OCI-LY1 (cell line): ENCODE results near the gene ADAD2.

Experiments used
- H2AFZ ChIP-seq: fragments of 200-600 bp; sonication (generic), shearing (Covaris generic); 2 replicates; pipeline ENCODE4 v1.6.0; 2014; ENCODE audit warnings: antibody characterized with exemption, mild to moderate bottlenecking, low read length
- H3F3A ChIP-seq: fragments of 200-600 bp; sonication (generic), shearing (Covaris generic); 2 replicates; pipeline ENCODE4 v1.6.0; 2014; ENCODE audit warnings: mild to moderate bottlenecking, antibody characterized with exemption, low read length, moderate library complexity; ENCODE audit not compliant: insufficient read depth
- H3K27ac ChIP-seq: fragments of 200-600 bp; sonication (generic); 2 replicates; pipeline ENCODE4 v1.5.1; 2014; ENCODE audit warnings: low read length, mixed run types, mild to moderate bottlenecking, low read depth; ENCODE audit not compliant: poor library complexity, severe bottlenecking
- H3K27me3 ChIP-seq: fragments of 200-600 bp; sonication (generic); 2 replicates; pipeline ENCODE4 v1.6.0; 2014; ENCODE audit warnings: antibody characterized with exemption, mild to moderate bottlenecking, low read length, moderate library complexity; ENCODE audit not compliant: insufficient read depth
- H3K36me3 ChIP-seq: fragments of 200-600 bp; sonication (generic); 2 replicates; pipeline ENCODE4 v1.6.1; 2014; ENCODE audit warnings: mild to moderate bottlenecking, antibody characterized with exemption, low read length, moderate library complexity, mixed read lengths; ENCODE audit not compliant: insufficient read depth
- H3K4me1 ChIP-seq: fragments of 200-600 bp; sonication (generic); 2 replicates; pipeline ENCODE4 v1.5.1; 2014; ENCODE audit warnings: mild to moderate bottlenecking, low read length, moderate library complexity; ENCODE audit not compliant: insufficient read depth, severe bottlenecking
- H3K4me2 ChIP-seq: fragments of 200-600 bp; sonication (generic), shearing (Covaris generic); 2 replicates; pipeline ENCODE4 v1.6.1; 2014; ENCODE audit warnings: low read length
- H3K4me3 ChIP-seq: fragments of 200-600 bp; sonication (generic); 2 replicates; pipeline ENCODE4 v1.5.1; 2014; ENCODE audit warnings: low read length, low read depth, mild to moderate bottlenecking, mixed read lengths; ENCODE audit not compliant: poor library complexity, severe bottlenecking
- H3K79me2 ChIP-seq: fragments of 200-600 bp; shearing (Covaris generic); 2 replicates; pipeline ENCODE4 v1.6.1; 2016; ENCODE audit warnings: mixed run types, low read length, mixed read lengths; ENCODE audit not compliant: insufficient read depth
- H3K9ac ChIP-seq: fragments of 200-600 bp; sonication (generic), shearing (Covaris generic); 2 replicates; pipeline ENCODE4 v1.6.1; 2014; ENCODE audit warnings: mild to moderate bottlenecking, low read length, mixed read lengths
- H3K9me2 ChIP-seq: fragments of 200-600 bp; sonication (generic), shearing (Covaris generic); 2 replicates; pipeline ENCODE4 v1.6.1; 2014; ENCODE audit warnings: low read depth, mild to moderate bottlenecking, low read length, mixed read lengths
- H3K9me3 ChIP-seq: fragments of 200-600 bp; shearing (Covaris generic); 2 replicates; pipeline ENCODE4 v1.6.1; 2014; ENCODE audit warnings: low read length, mixed read lengths
- H4K20me1 ChIP-seq: fragments of 200-600 bp; sonication (generic), shearing (Covaris generic); 2 replicates; pipeline ENCODE4 v1.6.0; 2016; ENCODE audit warnings: mild to moderate bottlenecking, low read length; ENCODE audit not compliant: insufficient read depth
- CTCF ChIP-seq: fragments of 200-600 bp; sonication (generic), shearing (Covaris generic); IDR thresholded peaks from 2 replicates; pipeline ENCODE4 v1.5.1; 2017; ENCODE audit warnings: mild to moderate bottlenecking, antibody characterized with exemption, low read length, moderate library complexity, mixed read lengths
- EZH2 ChIP-seq: fragments of 200-600 bp; sonication (generic), shearing (Covaris generic); IDR thresholded peaks from 2 replicates; pipeline ENCODE4 v1.8.0; 2017; ENCODE audit warnings: borderline replicate concordance, mixed run types, mild to moderate bottlenecking, antibody characterized with exemption, low read length, moderate library complexity, mixed read lengths

The ADAD2 gene

GRCh38 chr16:84242839-84243238 lies 51.9 kb downstream of the ADAD2 start:
- Histone ChIP-seq H3K27me3 (no peaks in the 10 kb centered on the region), H3K9ac (no peak overlapping the region), H3K4me3 (no peak overlapping the region), H3F3A (no peaks in the 10 kb centered on the region), H3K79me2 (no peaks in the 10 kb centered on the region), H3K4me1 (no peaks in the 10 kb centered on the region), H4K20me1 (no peaks in the 10 kb centered on the region), H3K9me2 (no peaks in the 10 kb centered on the region), H3K9me3 (no peaks in the 10 kb centered on the region), H3K4me2 (no peak overlapping the region), H2AFZ (no peak overlapping the region), H3K36me3 (no peaks in the 10 kb centered on the region), H3K27ac (no peak overlapping the region)
- no peak for TF ChIP-seq EZH2
- TF ChIP-seq CTCF, result no peak

- no peak overlapping the region for H3K4me2 ChIP-seq
- no peak overlapping the region for H3K9ac ChIP-seq
- no peak overlapping the region for H3K27ac ChIP-seq
- H2AFZ ChIP-seq, result no peak overlapping the region
- no peaks in the 10 kb centered on the region for H3K79me2 ChIP-seq
- H3K9me3 ChIP-seq, result no peaks in the 10 kb centered on the region
- no peaks in the 10 kb centered on the region for H3K9me2 ChIP-seq
- no peaks in the 10 kb centered on the region for H3K36me3 ChIP-seq
- no peaks in the 10 kb centered on the region; the same call in 1 of the 2 replicates for H3K27me3 ChIP-seq
- no peaks in the 10 kb centered on the region for H4K20me1 ChIP-seq
- no peaks in the 10 kb centered on the region for H3F3A ChIP-seq
- H3K4me3 ChIP-seq, result no peak overlapping the region
- no peaks in the 10 kb centered on the region for H3K4me1 ChIP-seq
- TF ChIP-seq EZH2 (no peak), CTCF (no peak)
Observed at GRCh38 chr16:84243732-84244131, 52.8 kb downstream of the ADAD2 start.

- no peaks in the 10 kb centered on the region for H3K9me3 ChIP-seq
- no peak overlapping the region for H3K4me2 ChIP-seq
- H2AFZ ChIP-seq, result no peak overlapping the region
- no peak overlapping the region for H3K9ac ChIP-seq
- no peaks in the 10 kb centered on the region for H4K20me1 ChIP-seq
- H3K36me3 ChIP-seq, result no peaks in the 10 kb centered on the region
- no peaks in the 10 kb centered on the region; the same call in 1 of the 2 replicates for H3K27me3 ChIP-seq
- no peak for TF ChIP-seq CTCF
- TF ChIP-seq EZH2, result no peak
- H3K4me1 ChIP-seq, result no peaks in the 10 kb centered on the region
- no peak overlapping the region for H3K27ac ChIP-seq
- H3K4me3 ChIP-seq, result no peak overlapping the region
- H3K79me2 ChIP-seq, result no peaks in the 10 kb centered on the region
- H3F3A ChIP-seq, result no peaks in the 10 kb centered on the region
- no peaks in the 10 kb centered on the region for H3K9me2 ChIP-seq
Observed at GRCh38 chr16:84244728-84245127, 53.8 kb downstream of the ADAD2 start.
